GM20000 (cell line): Measurements from ENCODE around the gene PTPRN2.

ENCODE experiments used
- DNase-seq: peaks from one replicate; pipeline ENCODE4 v3.0.0; 2012; ENCODE audit warnings: low spot score
- CTCF ChIP-seq: IDR thresholded peaks from 2 replicates; pipeline ENCODE4 v1.5.1; 2012; ENCODE audit warnings: mild to moderate bottlenecking, control low read depth; ENCODE audit errors: extremely low read depth, missing control alignments

Gene PTPRN2

GRCh38 chr7:157516911-157517781, 1070.5 kb downstream of the PTPRN2 start:
- TF ChIP-seq CTCF, result no peak
- no peak for DNase-seq

GRCh38 chr7:157516311-157516710, 1071.3 kb downstream of the PTPRN2 start:
- no peak for DNase-seq
- no peak for TF ChIP-seq CTCF

- no peak for TF ChIP-seq CTCF
- no peak for DNase-seq
Observed at GRCh38 chr7:157515342-157516041, 1072.1 kb downstream of the PTPRN2 start.

GRCh38 chr7:157514746-157515145, 1072.9 kb downstream of the PTPRN2 start:
- DNase-seq, result no peak
- no peak for TF ChIP-seq CTCF

- TF ChIP-seq CTCF, result no peak
- DNase-seq, result no peak
Observed at GRCh38 chr7:157514306-157514705, 1073.3 kb downstream of the PTPRN2 start.

GRCh38 chr7:157513682-157514081, 1073.9 kb downstream of the PTPRN2 start:
- TF ChIP-seq CTCF, result no peak

GRCh38 chr7:157513162-157513621, 1074.4 kb downstream of the PTPRN2 start:
- no peak for TF ChIP-seq CTCF
- no peak for DNase-seq

More at GRCh38 chr7:157513682-157514081, 1073.9 kb downstream of the PTPRN2 start:
- no peak for DNase-seq
